ENCODE results near the gene ADAP2. TPM values are rescaled to one million over a fixed set of nuclear protein-coding genes. Genes with fewer than 3 reads are reported as not detected.
A peak's percentile ranks its signal among the peaks of the same experiment; 100 is the strongest.
"Not testable (repeated sequence)": the region's sequence is repeated elsewhere in the genome, so short reads cannot be mapped to it uniquely, and the experiment has no call there.

The ADAP2 gene
- total RNA-seq, 4 donors from 2014 or later: 25.1 to 72.5 (median 51.8) TPM

GRCh38 chr17:30961209-30962188 lies 39.8 kb downstream of the ADAP2 start:
- ATAC-seq (ENCODE audit: low FRiP score): no peak
- DNase-seq (ENCODE audit: low spot score): no peak
- no peak for TF ChIP-seq CTCF (IDR thresholded peaks at IDR 0.05)

- DNase-seq (ENCODE audit: low spot score); ATAC-seq (ENCODE audit: low FRiP score): not testable (repeated sequence)
Measured at GRCh38 chr17:30964312-30964711, 42.6 kb downstream of the ADAP2 start.

- ATAC-seq (ENCODE audit: low FRiP score) (no peak), DNase-seq (ENCODE audit: low spot score) (no peak)
- TF ChIP-seq CTCF (IDR thresholded peaks at IDR 0.05): no peak
Measured at GRCh38 chr17:30964876-30965275, 43.1 kb downstream of the ADAP2 start.

GRCh38 chr17:30965686-30966085 lies 43.9 kb downstream of the ADAP2 start:
- no peak for ATAC-seq (ENCODE audit: low FRiP score)
- TF ChIP-seq CTCF (IDR thresholded peaks at IDR 0.05): no peak
- no peak for DNase-seq (ENCODE audit: low spot score)

GRCh38 chr17:30967911-30968310 lies 46.2 kb downstream of the ADAP2 start:
- DNase-seq (ENCODE audit: low spot score); ATAC-seq (ENCODE audit: low FRiP score): not testable (repeated sequence)

- DNase-seq (ENCODE audit: low spot score) (no peak), ATAC-seq (ENCODE audit: low FRiP score) (peak; percentile 18)
- no peak for TF ChIP-seq CTCF (IDR thresholded peaks at IDR 0.05)
Measured at GRCh38 chr17:30969989-30970830, 48.5 kb downstream of the ADAP2 start.

- DNase-seq (ENCODE audit: low spot score): peak; percentile 50
- peak; percentile 97 for ATAC-seq (ENCODE audit: low FRiP score)
- peak in 1 of 3 donors; percentile 42 for TF ChIP-seq CTCF (IDR thresholded peaks at IDR 0.05)
Measured at GRCh38 chr17:30970831-30971567, 49.3 kb downstream of the ADAP2 start, which contains the start of gene RNF135. RNF135 (plus strand) TSS chr17:30971039; CDS start chr17:30971074, 35 bp downstream.
